HG03520 (cell line): ENCODE data around the gene THRA.

Experiments
- ATAC-seq: cut with Tn5 transposase; IDR thresholded peaks from one replicate; pipeline ENCODE4 v1.9.1; 2021; ENCODE audit warnings: mild to moderate bottlenecking, moderate library complexity; ENCODE audit not compliant: unreplicated experiment

Gene THRA

GRCh38 chr17:40025991-40026815 is 36.6 kb upstream of the THRA start:
- ATAC-seq, result no peak

GRCh38 chr17:40026816-40027613 is 35.8 kb upstream of the THRA start:
- ATAC-seq, result no peak

GRCh38 chr17:40027614-40028012 is 35.2 kb upstream of the THRA start:
- no peak for ATAC-seq

- no peak for ATAC-seq
These were observed 34.2 kb upstream of the THRA start for GRCh38 chr17:40028595-40028994.

- no peak for ATAC-seq
These were observed 31.1 kb upstream of the THRA start for GRCh38 chr17:40031706-40032105.

GRCh38 chr17:40032322-40033320 is 30.1 kb upstream of the THRA start:
- ATAC-seq, result no peak

- ATAC-seq, result no peak
These were observed 29.4 kb upstream of the THRA start for GRCh38 chr17:40033339-40033738.

GRCh38 chr17:40034426-40035161 is 28.2 kb upstream of the THRA start:
- no peak for ATAC-seq

GRCh38 chr17:40035162-40035559 is 27.6 kb upstream of the THRA start:
- no peak for ATAC-seq

- ATAC-seq, result no peak
These were observed 23.8 kb upstream of the THRA start for GRCh38 chr17:40038882-40039513.

- ATAC-seq, result no peak
These were observed 21.6 kb upstream of the THRA start for GRCh38 chr17:40041196-40041595.

GRCh38 chr17:40056379-40057015 is 6.3 kb upstream of the THRA start:
- no peak for ATAC-seq

GRCh38 chr17:40058186-40058784 is 4.5 kb upstream of the THRA start:
- ATAC-seq, result no peak

- ATAC-seq, result no peak
These were observed 3.9 kb upstream of the THRA start for GRCh38 chr17:40058865-40059264.

GRCh38 chr17:40059729-40060475 is 2.9 kb upstream of the THRA start:
- ATAC-seq, result no peak

GRCh38 chr17:40060887-40061608 is 1.7 kb upstream of the THRA start:
- ATAC-seq, result no peak

- ATAC-seq, result no peak
These were observed 1.1 kb upstream of the THRA start for GRCh38 chr17:40061609-40062038.
